ENCODE measurements around the gene MRPS27.

MRPS27 gene

DNA sequence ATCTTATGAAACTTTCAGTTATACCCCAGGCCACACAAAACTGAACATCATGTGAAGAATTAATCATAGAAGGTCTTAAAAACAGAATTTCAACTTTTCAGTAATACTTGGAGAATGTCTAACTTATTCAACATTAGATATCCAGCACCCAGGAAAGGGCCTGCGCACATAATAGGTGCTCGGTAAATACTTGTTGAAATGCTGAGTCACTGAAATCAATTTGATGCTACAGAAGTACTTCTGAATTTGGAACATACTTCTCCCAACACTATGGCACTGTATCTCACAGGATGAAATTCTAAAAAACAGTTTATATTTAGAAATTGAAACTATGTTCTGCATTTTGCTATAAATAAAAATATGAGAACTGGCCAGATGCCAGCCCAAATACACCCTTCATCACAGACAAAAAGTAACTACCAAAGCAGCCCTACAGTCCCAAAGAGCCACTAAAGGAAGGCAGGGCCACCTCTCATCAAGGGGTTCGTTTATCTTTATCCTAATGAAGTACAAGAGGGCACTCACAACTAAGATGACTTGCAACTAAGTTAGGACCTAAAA, 26.5 kb downstream of the MRPS27 start:
- in situ Hi-C loops (cut with MboI; ENCODE audit: low sequenced_read_pairs), result no loop called here

DNA sequence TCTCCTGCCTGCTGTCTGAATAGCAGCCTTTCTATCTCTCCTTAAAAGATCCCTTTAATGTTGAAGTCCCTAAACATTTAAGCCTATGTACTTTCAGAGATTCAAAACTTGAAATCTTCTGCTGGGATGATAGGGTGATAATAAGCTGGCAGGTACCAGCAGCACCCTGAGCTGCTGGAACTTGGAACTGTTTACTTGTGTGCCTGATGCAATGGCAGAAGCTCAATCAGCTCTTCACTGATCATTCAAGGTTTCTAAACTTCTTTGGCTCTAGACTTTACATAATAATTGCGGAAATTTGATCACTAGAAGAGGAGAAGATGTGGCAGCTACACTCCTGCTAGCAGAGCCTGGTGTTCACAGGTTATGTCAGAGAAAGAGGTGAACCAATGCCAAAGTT, 27.6 kb downstream of the MRPS27 start:
- in situ Hi-C loops (cut with MboI; ENCODE audit: low sequenced_read_pairs), result no loop called here

DNA sequence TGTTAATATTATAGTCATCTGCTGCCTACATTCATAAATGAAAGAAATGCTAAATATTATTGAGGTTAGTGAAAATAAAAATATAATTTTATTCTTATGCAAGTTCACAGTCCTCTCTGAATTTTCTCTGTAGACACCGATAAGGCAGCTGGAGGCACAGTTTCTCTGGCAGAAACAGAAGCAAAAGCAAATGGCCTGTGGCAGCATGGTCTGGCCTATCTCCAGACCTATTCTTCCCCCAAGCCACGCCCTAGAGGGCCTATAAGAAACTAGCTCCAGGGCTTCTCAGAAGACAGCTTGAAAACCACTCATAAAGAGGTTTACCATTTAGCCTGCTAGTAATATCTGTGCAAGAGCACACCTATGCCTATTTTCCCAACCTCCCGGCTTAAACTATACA, 28.4 kb downstream of the MRPS27 start:
- in situ Hi-C loops (cut with MboI; ENCODE audit: low sequenced_read_pairs), result no loop called here

DNA sequence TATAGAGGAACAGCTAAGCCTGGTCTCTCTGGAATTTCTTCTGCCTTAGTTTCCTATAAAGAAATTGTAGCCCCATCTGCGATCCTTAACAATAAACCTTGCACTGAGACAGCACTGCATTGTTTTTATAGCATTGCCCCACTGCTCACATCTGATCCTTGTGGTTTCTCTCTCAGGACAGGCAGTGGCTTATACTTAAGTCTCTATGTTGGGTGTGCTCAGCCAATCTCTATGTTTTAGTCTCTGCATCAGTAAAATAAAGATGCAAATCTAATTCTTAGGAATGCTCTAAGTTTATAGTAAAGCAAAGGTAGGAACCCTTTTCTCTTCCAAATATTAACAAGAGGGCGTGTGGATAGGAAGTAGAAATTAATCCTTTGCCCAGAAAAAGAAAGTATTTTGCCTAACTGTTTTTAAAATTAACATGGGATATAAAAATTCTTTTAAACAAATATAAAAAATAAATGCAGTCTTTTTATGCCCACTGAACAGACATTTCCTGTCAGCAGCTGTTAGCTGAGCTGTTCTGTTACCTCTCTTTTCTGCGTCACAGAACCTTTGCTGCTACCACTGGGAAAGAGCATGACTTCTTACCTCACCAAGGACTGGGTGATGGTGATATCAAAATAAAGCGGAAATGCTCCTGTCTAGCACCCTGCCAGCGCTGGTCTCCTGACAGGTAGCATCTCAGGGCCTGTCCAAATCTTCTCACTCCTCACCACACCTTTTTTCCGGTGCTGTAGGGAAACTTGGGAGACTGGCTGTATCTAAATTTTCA, 29.5 kb downstream of the MRPS27 start:
- in situ Hi-C loops (cut with MboI; ENCODE audit: low sequenced_read_pairs), result no loop called here

DNA sequence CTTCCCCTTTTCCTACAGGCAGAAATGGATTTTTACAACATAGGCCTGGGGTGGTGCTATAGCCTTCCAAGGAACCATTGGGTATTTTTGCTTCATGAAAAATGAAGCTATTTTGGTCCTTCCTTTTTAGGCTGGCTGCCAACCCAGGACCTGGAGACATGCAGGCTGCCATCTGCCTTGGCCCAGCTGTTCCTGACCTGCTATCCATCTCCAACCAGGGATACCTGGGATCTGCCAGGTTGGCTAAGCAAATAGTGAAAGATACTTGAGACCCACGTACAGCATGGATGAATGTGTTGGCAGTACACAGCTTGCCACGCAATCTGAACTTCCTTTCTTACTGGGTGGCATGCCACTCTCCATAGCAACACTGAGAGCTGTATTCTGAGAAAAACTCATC, 31.1 kb downstream of the MRPS27 start:
- in situ Hi-C loops (cut with MboI; ENCODE audit: low sequenced_read_pairs), result no loop called here

DNA sequence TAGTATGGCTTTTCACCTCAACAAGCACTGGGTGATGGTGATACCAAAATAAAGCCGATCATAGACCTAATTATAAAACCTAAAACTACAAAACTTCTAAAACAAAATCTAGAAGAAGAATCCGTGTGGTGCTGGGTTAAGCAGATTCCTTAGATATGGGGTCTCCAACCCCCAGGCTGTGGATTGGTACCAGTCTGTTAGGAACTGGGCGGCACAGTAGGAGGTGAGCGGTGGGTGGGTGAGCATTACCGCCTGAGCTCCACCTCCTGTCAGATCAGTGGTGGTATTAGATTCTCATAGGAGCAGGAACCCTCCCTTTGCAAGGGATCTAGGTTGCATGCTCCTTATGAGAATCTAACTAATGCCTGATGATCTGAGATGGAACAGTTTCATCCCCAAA, 33.2 kb downstream of the MRPS27 start:
- in situ Hi-C loops (cut with MboI; ENCODE audit: low sequenced_read_pairs), result no loop called here

DNA sequence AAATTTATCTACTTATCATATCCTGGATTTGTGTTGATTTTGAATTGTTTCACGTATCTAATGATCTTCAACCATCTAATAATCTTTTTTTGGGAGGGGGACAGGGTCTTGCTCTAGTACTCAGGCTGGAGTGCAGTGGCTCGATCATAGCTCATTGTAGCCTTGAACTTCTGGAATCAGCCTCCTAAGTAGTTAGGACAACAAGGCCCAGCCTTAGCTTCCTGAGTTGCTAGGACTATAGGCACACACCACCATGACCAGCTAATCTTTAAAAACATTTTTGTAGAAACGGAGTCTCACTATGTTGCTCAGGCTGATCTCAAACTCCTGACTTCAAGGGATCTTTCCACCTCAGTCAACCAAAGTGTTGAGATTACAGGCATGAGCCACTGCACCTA, 34.6 kb downstream of the MRPS27 start:
- in situ Hi-C loops (cut with MboI; ENCODE audit: low sequenced_read_pairs), result no loop called here

DNA sequence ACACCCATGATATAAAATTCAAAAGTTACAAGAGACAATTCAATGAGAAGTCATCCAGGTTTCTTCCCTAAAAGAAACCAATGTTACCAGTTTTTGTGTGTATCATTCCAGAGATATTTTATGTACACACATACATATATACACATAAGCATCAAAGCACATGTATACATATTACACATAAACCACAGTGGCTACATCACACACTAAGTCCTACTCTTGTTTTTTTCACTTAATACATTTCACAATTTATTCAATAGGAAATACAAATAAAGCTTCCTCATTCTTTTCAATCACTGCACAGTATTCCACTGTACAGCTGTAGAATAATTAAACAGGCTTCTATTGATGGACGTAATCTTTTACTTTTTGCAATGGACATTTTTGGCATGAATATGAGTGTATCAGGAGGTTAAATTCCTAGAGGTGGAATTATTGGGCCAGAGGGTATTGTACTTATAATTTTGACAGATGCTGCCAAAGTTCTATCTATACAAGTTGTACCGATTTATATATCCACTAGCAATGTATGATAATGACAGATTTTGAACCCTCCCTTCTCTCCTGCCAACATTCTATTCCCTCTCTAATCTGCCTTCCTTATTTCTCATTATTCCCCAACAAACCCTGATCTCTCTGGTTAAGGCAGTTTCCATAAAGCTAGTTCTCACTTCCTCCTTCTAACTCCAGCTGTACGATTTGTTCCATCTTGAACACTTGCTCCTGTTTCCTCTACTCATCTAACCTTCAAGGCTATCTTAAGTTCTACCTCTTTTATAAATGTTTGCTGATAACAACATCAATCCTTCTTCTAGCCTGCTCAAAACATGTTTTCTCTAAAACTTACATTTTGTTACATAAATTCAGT, 35.2 kb downstream of the MRPS27 start:
- in situ Hi-C loops (cut with MboI; ENCODE audit: low sequenced_read_pairs), result no loop called here

DNA sequence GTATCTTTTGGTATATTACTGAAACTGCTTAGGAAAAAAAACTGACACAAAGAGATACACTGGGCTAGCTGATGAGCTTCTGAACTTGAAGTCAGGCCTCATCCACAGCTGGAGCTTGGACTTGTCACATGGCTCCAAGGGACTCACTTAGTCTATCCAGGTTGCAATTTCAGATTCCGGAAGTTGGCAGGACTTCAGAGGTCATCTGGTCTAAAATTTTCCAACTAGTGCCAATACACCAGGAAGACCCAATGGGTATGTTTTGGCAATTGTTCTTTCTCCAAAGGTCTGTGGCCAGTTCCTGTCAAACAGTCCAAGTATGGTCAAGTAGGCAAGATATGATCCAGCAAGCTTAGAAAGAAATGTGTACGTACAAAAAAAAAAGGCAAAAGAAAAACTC, 36.7 kb downstream of the MRPS27 start:
- in situ Hi-C loops (cut with MboI; ENCODE audit: low sequenced_read_pairs), result no loop called here

DNA sequence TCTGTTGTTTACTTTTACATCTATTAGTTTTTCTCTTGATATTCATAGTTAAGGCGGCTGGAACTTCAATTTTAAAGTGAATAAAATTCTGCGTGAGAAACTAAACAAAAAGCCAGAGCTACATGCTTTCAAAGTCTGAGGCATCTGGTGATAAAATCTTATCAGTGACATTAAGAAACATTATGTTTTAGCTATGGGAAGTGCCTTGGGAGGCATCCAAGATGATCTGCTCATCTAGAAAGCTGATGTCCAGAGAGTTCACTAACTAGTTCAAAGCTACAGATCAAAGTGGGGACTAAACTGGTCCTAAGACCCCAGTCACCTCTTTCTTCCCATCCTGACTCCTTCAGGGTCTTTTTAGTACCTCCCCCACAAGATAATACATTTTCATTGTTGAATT, 37.2 kb downstream of the MRPS27 start:
- in situ Hi-C loops (cut with MboI; ENCODE audit: low sequenced_read_pairs), result no loop called here

DNA sequence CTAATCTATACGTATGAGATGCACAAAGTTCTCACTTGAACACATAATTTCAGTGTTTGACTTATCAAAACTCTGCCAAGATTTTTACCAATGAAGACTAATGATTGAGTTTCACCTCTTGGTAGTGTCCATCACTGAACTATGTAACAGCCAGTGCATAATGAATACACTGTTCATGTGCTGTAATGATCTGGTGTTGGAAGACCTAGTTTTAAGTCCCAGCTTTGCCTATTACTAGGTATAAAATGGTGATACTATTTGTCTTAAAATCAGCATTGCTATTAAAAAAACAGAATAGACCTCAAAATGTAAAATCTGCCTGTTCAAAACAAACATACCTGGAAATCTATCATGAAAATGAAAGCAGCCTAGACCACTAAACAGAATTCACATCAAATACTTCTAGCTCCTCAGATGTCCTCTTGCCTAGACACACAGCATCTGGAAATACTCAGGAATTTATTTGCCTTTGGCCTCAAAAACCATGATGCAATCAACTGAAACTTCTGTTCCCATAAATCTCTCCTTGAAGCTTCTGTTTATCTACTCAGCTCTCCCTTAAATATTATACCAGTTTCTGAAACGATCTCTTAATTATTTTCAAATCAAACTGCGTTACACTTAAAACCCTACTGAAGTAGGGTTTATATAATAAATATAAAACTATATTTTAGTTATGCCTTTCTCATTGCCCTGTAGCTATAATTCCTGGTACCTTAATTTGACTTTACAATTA, 38.1 kb downstream of the MRPS27 start:
- in situ Hi-C loops (cut with MboI; ENCODE audit: low sequenced_read_pairs), result no loop called here

DNA sequence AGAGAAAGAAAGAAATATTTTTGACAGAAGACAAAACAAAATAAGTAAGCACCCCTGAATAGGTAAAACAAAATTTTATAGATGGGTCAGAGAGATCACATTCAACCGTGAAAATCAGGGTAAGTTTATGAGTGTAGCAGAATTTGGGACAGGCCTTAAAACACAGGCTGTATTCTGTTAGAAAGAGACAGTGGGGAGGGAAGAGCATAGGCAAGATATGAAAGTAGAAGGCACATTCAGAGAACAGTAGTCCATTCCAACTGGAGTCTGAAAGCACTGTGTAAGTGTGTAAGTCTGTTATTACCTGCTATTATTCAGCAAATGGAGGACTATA, 38.6 kb downstream of the MRPS27 start:
- in situ Hi-C loops (cut with MboI; ENCODE audit: low sequenced_read_pairs), result no loop called here

DNA sequence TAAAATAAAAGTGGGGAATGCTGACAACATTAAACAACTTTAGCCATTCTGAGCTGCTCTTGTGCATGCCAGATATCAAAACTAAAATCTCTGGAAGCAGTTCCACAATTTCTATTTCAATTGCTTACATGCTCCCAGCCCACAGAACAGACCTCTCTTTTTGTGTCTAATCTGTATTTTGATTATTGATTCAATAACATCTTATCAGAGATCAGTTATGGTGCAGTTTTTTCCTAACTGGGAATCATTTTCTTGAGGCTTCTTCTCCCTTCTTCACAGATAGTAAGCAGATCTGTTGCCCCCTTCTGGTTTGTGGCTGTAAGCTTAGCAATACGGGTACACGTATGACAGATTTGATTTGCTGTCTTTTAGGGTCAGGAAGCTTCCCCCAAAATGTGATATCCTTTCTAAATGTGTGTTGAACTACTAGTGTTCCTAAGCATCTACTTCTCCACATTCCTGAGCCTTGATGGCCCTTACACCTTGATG, 39.4 kb downstream of the MRPS27 start:
- in situ Hi-C loops (cut with MboI; ENCODE audit: low sequenced_read_pairs), result no loop called here

DNA sequence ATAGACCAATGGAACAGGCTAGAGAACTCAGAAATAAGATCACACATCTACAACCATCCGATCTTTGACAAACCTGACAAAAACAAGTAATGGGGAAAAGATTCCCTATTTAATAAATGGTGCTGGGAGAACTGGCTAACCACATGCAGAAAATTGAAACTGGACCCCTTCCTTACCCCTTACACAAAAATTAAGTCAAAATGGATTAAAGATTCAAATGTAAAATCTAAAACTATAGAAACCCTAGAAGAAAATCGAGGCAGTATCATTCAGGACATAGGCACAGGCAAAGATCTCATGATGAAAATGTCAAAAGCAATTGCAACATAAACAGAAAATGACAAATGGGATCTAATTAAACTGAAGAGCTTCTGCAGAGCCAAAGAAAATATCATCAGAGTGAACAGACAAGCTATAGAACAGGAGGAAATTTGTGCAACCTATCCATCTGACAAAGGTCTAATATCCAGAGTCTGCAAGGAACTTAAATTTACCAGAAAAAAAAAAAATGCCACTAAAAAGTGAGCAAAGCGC, 43.8 kb downstream of the MRPS27 start:
- in situ Hi-C loops (cut with MboI; ENCODE audit: low sequenced_read_pairs), result no loop called here

DNA sequence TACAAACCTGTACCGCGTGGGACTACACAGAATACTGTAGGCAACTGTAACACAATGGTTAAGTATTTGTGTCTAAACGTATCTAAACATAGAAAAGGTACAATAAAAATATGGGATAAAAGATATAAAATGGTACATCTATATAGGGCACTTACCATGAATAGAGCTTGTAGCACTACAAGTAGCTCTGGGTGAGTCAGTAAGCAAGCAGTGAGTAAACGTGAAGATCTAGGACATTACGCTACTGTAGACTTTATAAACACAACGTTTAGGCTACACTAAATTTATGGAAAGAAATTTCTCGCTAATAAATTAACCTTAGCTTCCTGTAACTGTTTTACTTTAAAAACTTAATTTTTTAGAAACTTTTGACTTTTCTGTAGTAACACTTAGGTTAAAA, 46.5 kb downstream of the MRPS27 start:
- in situ Hi-C loops (cut with MboI; ENCODE audit: low sequenced_read_pairs), result no loop called here

DNA sequence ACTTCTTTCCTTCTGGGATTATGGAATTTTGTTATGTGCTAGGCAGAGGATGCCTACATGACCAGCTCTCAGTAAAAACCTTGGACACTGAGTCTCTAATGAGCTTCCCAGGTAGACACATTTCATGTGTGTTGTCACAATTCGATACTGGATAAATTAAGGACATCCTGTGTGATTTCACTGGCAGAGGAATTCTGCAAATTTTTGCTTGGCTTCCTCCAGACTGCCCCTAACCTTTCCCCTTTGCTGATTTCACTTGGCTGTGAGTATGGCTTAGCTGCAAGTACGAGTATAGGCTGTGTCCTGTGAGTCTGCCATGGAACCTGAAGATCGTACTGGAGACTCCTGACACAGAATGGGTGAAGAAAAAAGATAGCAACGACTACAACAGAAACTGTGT, 47.6 kb downstream of the MRPS27 start:
- in situ Hi-C loops (cut with MboI; ENCODE audit: low sequenced_read_pairs), result no loop called here

DNA sequence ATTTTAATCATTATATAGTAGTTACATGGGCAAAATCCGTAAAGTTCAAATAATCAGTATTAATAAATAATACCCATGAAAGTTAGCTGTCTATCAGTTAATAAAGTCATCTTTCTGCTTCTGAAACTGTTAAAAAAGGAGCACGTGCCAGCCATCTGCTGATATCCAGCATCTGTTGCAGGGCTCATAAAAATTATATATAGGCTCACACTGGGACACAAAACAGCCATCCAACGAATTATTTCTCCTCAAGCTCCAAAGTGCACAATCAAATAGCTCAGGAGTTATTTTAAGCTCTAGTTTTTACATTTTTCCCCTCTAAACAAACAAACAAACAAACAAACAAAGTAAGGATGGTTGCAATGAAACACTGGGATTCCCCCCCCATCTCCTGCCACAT, 48.3 kb downstream of the MRPS27 start:
- in situ Hi-C loops (cut with MboI; ENCODE audit: low sequenced_read_pairs), result no loop called here

DNA sequence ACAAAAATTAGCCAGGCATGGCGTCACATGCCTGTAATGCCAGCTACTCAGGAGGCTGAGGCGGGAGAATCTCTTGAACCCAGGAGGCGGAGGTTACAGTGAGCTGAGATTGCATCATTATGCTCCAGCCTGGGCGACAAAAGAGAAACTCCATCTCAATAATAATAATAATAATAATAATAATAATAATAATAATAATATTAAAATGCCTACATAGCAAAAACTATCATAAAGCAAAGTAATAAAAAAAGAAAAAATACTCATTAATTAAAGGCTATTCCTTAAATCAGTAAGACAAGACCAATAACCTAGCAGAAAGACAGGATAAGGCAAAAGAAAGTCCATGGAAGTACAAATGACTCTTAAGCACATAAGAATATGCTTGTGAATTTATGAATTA, 50.0 kb downstream of the MRPS27 start:
- in situ Hi-C loops (cut with MboI; ENCODE audit: low sequenced_read_pairs), result no loop called here

DNA sequence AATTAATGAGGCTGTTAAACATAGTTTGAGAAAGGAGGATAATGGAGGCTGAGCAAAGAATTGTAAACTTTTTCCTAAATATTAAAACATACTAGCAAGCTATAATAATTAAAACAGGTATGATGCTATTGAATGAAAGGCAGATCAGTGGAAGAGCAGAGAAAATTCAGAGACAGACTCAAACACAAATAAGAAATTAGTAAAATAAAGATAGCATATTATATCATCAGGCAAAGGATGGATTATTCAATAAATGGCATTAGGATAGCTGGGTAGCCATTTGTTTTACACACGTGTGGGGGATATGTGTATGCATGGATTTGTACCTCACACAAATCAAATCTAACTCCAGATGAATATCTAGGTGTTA, 50.6 kb downstream of the MRPS27 start:
- in situ Hi-C loops (cut with MboI; ENCODE audit: low sequenced_read_pairs), result no loop called here

DNA sequence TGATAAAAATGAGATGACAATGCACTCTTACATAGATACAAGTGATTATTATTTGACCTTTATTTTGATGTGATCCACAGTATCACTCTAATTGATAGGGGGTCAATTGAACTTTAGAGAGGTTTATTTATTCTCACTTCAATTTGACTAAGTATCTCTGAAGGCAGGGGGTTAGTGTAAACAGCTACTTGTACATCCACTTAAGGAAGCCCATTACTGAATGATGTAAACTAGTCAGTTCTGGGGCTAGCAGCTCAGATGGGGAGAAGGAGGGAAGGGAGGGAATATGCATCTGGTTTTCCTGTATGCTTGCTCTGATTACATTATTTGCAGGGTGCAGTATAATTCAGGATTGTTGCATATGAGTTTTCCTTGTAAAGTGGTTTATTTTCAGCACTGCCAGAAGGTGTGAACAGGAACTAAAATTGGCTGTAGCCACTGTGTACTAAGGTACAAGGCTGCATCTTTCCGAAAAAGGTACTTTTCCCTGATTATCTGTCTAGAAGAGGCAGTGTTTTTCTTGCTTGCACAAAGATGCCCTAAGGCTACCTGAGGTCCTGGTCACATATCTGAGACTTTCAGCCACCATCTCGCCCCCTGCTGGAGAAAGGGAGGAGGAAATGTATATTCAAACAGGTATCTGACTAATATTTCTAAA, 51.2 kb downstream of the MRPS27 start:
- in situ Hi-C loops (cut with MboI; ENCODE audit: low sequenced_read_pairs), result no loop called here

DNA sequence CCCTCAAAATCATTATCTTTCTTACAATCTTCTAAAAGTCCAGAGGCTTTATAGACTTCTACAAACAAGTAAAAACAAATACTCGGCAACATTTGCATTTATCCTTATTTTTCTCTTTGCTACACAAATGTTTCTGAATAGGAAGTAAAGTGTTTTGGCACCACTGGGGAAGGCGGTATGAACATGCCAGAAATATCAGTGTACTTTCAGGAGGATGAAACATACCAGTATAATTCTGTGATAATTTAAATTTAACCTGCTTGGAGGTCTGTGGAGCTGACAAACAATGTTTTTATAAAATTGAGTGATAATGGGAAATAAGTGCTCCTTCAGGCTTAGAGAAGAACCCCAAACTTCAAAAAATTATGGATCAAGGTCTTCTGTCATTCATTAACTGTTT, 51.8 kb downstream of the MRPS27 start:
- in situ Hi-C loops (cut with MboI; ENCODE audit: low sequenced_read_pairs), result no loop called here

Measured in HL-60/S4 treated with phorbol 12-myristate 13-acetate at 8.2 ng/mL for 4 days and 3 days (cell line).